ENCODE measurements around the gene HDAC4. TPM values are rescaled to one million over a fixed set of nuclear protein-coding genes. Genes with fewer than 3 reads are reported as not detected.
A peak's percentile ranks its signal among the peaks of the same experiment; 100 is the strongest.

The HDAC4 gene
- total and polyA plus RNA-seq, 2 donors from 2014 or later: 2.2 to 56.8 TPM

DNA sequence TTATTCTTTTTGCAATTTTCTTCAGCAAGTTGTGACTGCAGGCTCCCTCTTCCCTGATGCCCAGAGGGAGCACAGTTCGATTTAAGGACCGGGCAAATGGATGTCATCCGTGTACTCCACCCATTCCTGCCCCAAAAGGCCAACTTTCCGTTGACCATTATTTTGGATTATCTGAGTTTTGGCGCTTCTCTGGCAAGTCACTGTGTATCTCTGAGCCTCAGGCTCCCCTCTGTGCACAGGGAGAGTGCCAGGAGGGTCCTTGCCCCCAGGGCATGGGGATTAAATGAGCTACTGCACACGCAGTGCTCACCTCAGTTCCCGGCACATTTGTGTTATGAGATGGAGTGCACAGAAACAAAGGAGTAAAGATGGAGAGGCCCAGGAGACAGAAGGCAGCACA is 41.4 kb upstream of the HDAC4 start:
- Histone ChIP-seq H3K4me3 (ENCODE audit: low read length in 3 of 3) (no peak overlapping the region), H3K27ac (ENCODE audit: low read depth in 2 of 2, low read length in 2 of 2) (no peak overlapping the region), H3K4me1 (ENCODE audit: control insufficient read depth in 2 of 3, insufficient read depth in 2 of 3, low read depth in 1 of 3, low read length in 3 of 3) (peaks cover 0 to 3% (median 0%) of the 10 kb centered on the region in 3 donors), H3K9ac (ENCODE audit: low read length in 3 of 3) (no peak overlapping the region), H3K36me3 (ENCODE audit: control insufficient read depth in 2 of 3, insufficient read depth in 3 of 3, low read length in 3 of 3) (no peaks in the 10 kb centered on the region), H3K9me3 (ENCODE audit: control insufficient read depth in 2 of 3, insufficient read depth in 1 of 3, low read length in 3 of 3) (peaks cover 0 to 2% (median 0%) of the 10 kb centered on the region in 3 donors), H3K27me3 (ENCODE audit: control insufficient read depth, insufficient read depth, low read length) (no peaks in the 10 kb centered on the region)
- intact Hi-C loops (cut with DNase I): no loop called here
- TF ChIP-seq, protein P1, sequence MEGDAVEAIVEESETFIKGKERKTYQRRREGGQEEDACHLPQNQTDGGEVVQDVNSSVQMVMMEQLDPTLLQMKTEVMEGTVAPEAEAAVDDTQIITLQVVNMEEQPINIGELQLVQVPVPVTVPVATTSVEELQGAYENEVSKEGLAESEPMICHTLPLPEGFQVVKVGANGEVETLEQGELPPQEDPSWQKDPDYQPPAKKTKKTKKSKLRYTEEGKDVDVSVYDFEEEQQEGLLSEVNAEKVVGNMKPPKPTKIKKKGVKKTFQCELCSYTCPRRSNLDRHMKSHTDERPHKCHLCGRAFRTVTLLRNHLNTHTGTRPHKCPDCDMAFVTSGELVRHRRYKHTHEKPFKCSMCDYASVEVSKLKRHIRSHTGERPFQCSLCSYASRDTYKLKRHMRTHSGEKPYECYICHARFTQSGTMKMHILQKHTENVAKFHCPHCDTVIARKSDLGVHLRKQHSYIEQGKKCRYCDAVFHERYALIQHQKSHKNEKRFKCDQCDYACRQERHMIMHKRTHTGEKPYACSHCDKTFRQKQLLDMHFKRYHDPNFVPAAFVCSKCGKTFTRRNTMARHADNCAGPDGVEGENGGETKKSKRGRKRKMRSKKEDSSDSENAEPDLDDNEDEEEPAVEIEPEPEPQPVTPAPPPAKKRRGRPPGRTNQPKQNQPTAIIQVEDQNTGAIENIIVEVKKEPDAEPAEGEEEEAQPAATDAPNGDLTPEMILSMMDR (IDR thresholded peaks at IDR 0.05; ENCODE audit: borderline replicate concordance, extremely low read depth, insufficient read depth): no peak
- no peak for FAIRE-seq
- DNase-seq: no peak

DNA sequence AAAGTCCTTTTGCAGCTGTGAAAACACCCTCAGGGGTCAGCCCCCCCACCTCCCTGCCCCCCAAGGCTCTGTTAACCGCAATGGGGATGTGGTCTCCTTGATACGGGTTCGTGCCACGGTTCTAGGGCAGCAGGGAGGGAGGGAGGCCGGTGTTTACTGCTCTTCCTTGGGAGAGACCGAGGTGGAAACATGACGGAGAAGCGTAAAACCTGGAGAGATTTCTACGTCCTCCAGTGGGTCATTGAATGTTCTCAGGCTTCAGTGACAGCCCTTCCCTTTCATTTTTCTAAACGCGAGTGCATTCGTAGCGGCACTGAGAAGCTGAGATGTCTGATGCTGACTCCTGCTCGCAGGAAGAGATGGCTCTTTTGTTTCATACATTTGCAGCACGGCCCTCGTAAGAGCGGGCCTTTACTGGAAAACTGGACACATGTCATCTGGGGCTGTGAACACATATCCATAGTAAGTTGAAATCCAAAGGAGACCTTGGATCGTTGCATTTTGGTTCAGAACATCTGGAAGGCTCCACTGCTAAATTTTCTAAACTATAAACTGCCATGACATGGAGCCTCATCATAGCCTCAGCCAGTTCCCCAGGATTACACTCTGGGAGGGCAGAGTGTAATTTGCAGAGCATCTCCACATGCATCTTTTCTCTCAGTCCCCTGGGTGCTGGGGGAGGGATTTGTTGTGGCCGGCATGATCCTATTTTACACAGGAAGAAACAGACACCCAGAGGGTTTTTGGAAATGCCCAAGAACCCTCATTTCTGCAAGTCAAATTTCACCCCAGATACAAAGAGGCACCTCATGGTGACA is 40.6 kb upstream of the HDAC4 start:
- peak in 3 of 5 donors; percentile 12 to 45 (median 34) for DNase-seq
- H3K9me3 ChIP-seq (ENCODE audit: control insufficient read depth in 2 of 3, insufficient read depth in 1 of 3, low read length in 3 of 3): peaks cover 0 to 2% (median 0%) of the 10 kb centered on the region in 3 donors
- peaks cover 0 to 3% (median 0%) of the 10 kb centered on the region in 3 donors for H3K4me1 ChIP-seq (ENCODE audit: control insufficient read depth in 2 of 3, insufficient read depth in 2 of 3, low read depth in 1 of 3, low read length in 3 of 3)
- H3K4me3 ChIP-seq (ENCODE audit: low read length in 3 of 3): no peak overlapping the region
- TF ChIP-seq, protein P1 (IDR thresholded peaks at IDR 0.05; ENCODE audit: borderline replicate concordance, extremely low read depth, insufficient read depth): no peak
- H3K9ac ChIP-seq (ENCODE audit: low read length in 3 of 3): no peak overlapping the region
- FAIRE-seq: no peak
- intact Hi-C loops (cut with DNase I): no loop called here
- H3K27ac ChIP-seq (ENCODE audit: low read depth in 2 of 2, low read length in 2 of 2): no peak overlapping the region
- no peaks in the 10 kb centered on the region for H3K27me3 ChIP-seq (ENCODE audit: control insufficient read depth, insufficient read depth, low read length)
- no peaks in the 10 kb centered on the region for H3K36me3 ChIP-seq (ENCODE audit: control insufficient read depth in 2 of 3, insufficient read depth in 3 of 3, low read length in 3 of 3)

DNA sequence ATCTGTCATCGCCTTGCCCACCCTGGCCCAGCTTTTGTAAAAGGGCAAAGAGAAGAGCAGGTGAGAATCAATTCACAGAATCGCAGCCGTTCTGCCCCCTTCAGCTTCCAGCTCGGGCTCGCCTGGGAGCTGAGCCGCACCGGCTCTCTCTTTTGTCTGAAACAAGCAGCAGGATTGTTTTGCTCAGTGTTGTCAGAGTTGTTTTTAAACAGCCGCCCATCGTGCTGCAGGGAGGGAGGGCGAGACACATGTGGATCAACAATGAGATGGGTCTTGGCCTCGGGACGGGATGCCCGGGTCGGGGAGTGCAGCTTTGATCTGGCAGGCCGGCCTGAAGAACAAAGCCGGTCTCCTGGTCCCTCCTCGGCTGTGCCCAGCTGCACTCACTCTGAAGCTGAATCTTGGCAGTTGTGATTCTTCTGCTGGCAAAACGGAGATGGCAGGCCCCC is 39.7 kb upstream of the HDAC4 start:
- intact Hi-C loops (cut with DNase I): no loop called here
- FAIRE-seq: no peak
- Histone ChIP-seq H3K9me3 (ENCODE audit: control insufficient read depth in 2 of 3, insufficient read depth in 1 of 3, low read length in 3 of 3) (peaks cover 0 to 2% (median 0%) of the 10 kb centered on the region in 3 donors), H3K27ac (ENCODE audit: low read depth in 2 of 2, low read length in 2 of 2) (no peak overlapping the region), H3K4me3 (ENCODE audit: low read length in 3 of 3) (no peak overlapping the region), H3K4me1 (ENCODE audit: control insufficient read depth in 2 of 3, insufficient read depth in 2 of 3, low read depth in 1 of 3, low read length in 3 of 3) (no peaks in the 10 kb centered on the region), H3K9ac (ENCODE audit: low read length in 3 of 3) (no peak overlapping the region), H3K36me3 (ENCODE audit: control insufficient read depth in 2 of 3, insufficient read depth in 3 of 3, low read length in 3 of 3) (no peaks in the 10 kb centered on the region), H3K27me3 (ENCODE audit: control insufficient read depth, insufficient read depth, low read length) (no peaks in the 10 kb centered on the region)
- TF ChIP-seq, protein P1 (IDR thresholded peaks at IDR 0.05; ENCODE audit: borderline replicate concordance, extremely low read depth, insufficient read depth): no peak
- peak in 4 of 5 donors; percentile 47 to 78 (median 68) for DNase-seq
